ENCODE data around the gene MRPL22.
"Not testable (repeated sequence)": the region's sequence is repeated elsewhere in the genome, so short reads cannot be mapped to it uniquely, and the experiment has no call there.

MRPL22 gene

GRCh38 chr5:154999865-155000264 lies 59.0 kb downstream of the MRPL22 start:
- FAIRE-seq = no peak

GRCh38 chr5:155001523-155001922 lies 60.6 kb downstream of the MRPL22 start:
- FAIRE-seq = no peak

GRCh38 chr5:155002722-155003121 lies 61.8 kb downstream of the MRPL22 start:
- not testable (repeated sequence) for FAIRE-seq

GRCh38 chr5:155004138-155004744 lies 63.4 kb downstream of the MRPL22 start:
- FAIRE-seq = no peak

- not testable (repeated sequence) for FAIRE-seq
These were observed 65.4 kb downstream of the MRPL22 start for GRCh38 chr5:155006265-155006664.

- no peak for FAIRE-seq
These were observed 67.8 kb downstream of the MRPL22 start for GRCh38 chr5:155008669-155009068.

GRCh38 chr5:155010881-155011280 lies 70.0 kb downstream of the MRPL22 start:
- FAIRE-seq = no peak

GRCh38 chr5:155013526-155013925 lies 72.7 kb downstream of the MRPL22 start, which contains the start of gene KIF4B:
KIF4B (plus strand) TSS chr5:155013755; CDS start chr5:155013860, 105 bp downstream.
- no peak for FAIRE-seq

- FAIRE-seq = no peak
These were observed 74.4 kb downstream of the MRPL22 start for GRCh38 chr5:155015239-155015638.

GRCh38 chr5:155017610-155018009 lies 76.7 kb downstream of the MRPL22 start:
- no peak for FAIRE-seq

Data from islet of Langerhans (tissue), 1 donor.